GM23248 (cell line): ENCODE measurements around the gene CTSD.

Experiments
- EZH2 ChIP-seq: fragments of 200-600 bp; sonication (generic); IDR thresholded peaks from 2 replicates; pipeline ENCODE4 v1.6.1; 2018; ENCODE audit warnings: antibody characterized with exemption, mild to moderate bottlenecking; ENCODE audit not compliant: insufficient read depth, poor library complexity, severe bottlenecking
- EZH2phosphoT487 ChIP-seq: fragments of 200-600 bp; sonication (generic); IDR thresholded peaks from 2 replicates; pipeline ENCODE4 v1.6.1; 2018; ENCODE audit warnings: antibody characterized with exemption, moderate library complexity, mild to moderate bottlenecking, low read depth; ENCODE audit not compliant: insufficient read depth

DNA sequence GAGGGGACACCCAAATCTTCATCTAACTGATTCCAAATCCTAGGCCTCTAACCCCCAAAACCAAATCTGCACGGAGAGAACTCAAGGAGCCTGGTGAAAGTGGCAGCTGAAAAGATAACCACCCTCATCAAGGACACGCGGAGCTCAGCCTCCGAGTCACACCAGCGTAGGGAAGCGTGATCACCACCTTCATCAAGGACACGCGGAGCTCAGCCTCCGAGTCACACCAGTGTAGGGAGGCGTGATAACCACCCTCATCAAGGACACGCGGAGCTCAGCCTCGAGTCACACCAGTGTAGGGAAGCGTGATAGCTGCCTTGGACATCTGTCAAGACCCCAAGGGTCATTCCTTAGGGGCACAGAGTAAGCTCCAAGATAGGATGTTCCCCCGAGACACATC lies 41.8 kb upstream of the CTSD start:
- TF ChIP-seq EZH2phosphoT487 (no peak), EZH2 (no peak)
